NB4 (cell line): ENCODE measurements around the gene RNF130.

Experiments
- DNase-seq: peaks from one replicate; pipeline ENCODE4 v3.0.0; 2010; ENCODE audit warnings: low read depth
- H3K4me3 ChIP-seq: one replicate; pipeline ENCODE4 v1.5.1; 2011; ENCODE audit warnings: mild to moderate bottlenecking, low read depth, low read length, moderate library complexity
- CTCF ChIP-seq: IDR thresholded peaks from one replicate; pipeline ENCODE4 v1.5.1; 2012; ENCODE audit warnings: low read depth, low read length
- MAX ChIP-seq: IDR thresholded peaks from 2 replicates; pipeline ENCODE4 v1.6.1; 2011; ENCODE audit warnings: low read depth, low read length
- MYC ChIP-seq: IDR thresholded peaks from 2 replicates; pipeline ENCODE4 v1.6.1; 2011; ENCODE audit warnings: low read depth, low read length
- POLR2A ChIP-seq: IDR thresholded peaks from 2 replicates; pipeline ENCODE4 v1.6.1; 2011; ENCODE audit warnings: mild to moderate bottlenecking; ENCODE audit not compliant: insufficient read length; ENCODE audit errors: extremely low read depth

The RNF130 gene

GRCh38 chr5:180040287-180041214 is 31.0 kb downstream of the RNF130 start:
- TF ChIP-seq MAX: no peak
- TF ChIP-seq MYC: no peak
- no peak for TF ChIP-seq CTCF
- TF ChIP-seq POLR2A: no peak
- no peak overlapping the region for H3K4me3 ChIP-seq

GRCh38 chr5:180035206-180035931 is 36.2 kb downstream of the RNF130 start:
- TF ChIP-seq MAX: no peak
- no peak for TF ChIP-seq POLR2A
- no peak for TF ChIP-seq MYC
- TF ChIP-seq CTCF: no peak
- DNase-seq: no peak
- no peak overlapping the region for H3K4me3 ChIP-seq

More at GRCh38 chr5:180040287-180041214, 31.0 kb downstream of the RNF130 start:
- DNase-seq: no peak

- DNase-seq: peak; percentile 41
- TF ChIP-seq MYC (no peak), MAX (no peak), POLR2A (no peak), CTCF (no peak)
Measured at GRCh38 chr5:180034564-180034963, 37.0 kb downstream of the RNF130 start.

GRCh38 chr5:180027459-180028089 is 44.0 kb downstream of the RNF130 start:
- no peak overlapping the region for H3K4me3 ChIP-seq
- TF ChIP-seq POLR2A (no peak), CTCF (no peak), MAX (no peak), MYC (no peak)
- no peak for DNase-seq

More at GRCh38 chr5:180034564-180034963, 37.0 kb downstream of the RNF130 start:
- H3K4me3 ChIP-seq: no peak overlapping the region

GRCh38 chr5:180026734-180027458 is 44.7 kb downstream of the RNF130 start:
- TF ChIP-seq MAX: no peak
- no peak for TF ChIP-seq CTCF
- TF ChIP-seq POLR2A: no peak
- no peak for TF ChIP-seq MYC

More at GRCh38 chr5:180026734-180027458, 44.7 kb downstream of the RNF130 start:
- DNase-seq: no peak
- no peak overlapping the region for H3K4me3 ChIP-seq
